Tibial nerve (tissue), 4 donors: ENCODE data around the gene ATP5MG.

ENCODE experiments used
- CTCF ChIP-seq, 5 experiments: fragments of 200-600 bp in 3 of 5; fragments of 450-650 bp in 2 of 5; sonication (generic) in 3 of 5; IDR thresholded peaks; one replicate each; pipeline ENCODE4 v1.5.1; 2016 to 2019; ENCODE audit warnings: antibody characterized with exemption in 5 of 5, mild to moderate bottlenecking in 3 of 5, moderate library complexity in 2 of 5
- EP300 ChIP-seq, 2 donors: sonication (generic); formaldehyde crosslinking; IDR thresholded peaks; one replicate each; pipeline ENCODE4 v1.6.1; 2017; ENCODE audit warnings: antibody characterized with exemption in 2 of 2, mild to moderate bottlenecking in 1 of 2
- POLR2A ChIP-seq, 2 donors: fragments of 450-650 bp; IDR thresholded peaks; one replicate each; pipeline ENCODE4 v1.6.1; 2017; ENCODE audit warnings: antibody characterized with exemption in 2 of 2, mild to moderate bottlenecking in 2 of 2, moderate library complexity in 2 of 2

GRCh38 chr11:118366287-118366686 is 35.1 kb upstream of the ATP5MG start:
- TF ChIP-seq CTCF (IDR thresholded peaks at IDR 0.05) = no peak
- no peak for TF ChIP-seq POLR2A (IDR thresholded peaks at IDR 0.05)
- no peak for TF ChIP-seq EP300 (IDR thresholded peaks at IDR 0.05)
